GM19395 (cell line): ENCODE results near the gene FAM149B1.
"Not testable (repeated sequence)": the region's sequence is repeated elsewhere in the genome, so short reads cannot be mapped to it uniquely, and the experiment has no call there.

ENCODE experiments used
- ATAC-seq: cut with Tn5 transposase; IDR thresholded peaks from one replicate; pipeline ENCODE4 v1.9.1; 2021; ENCODE audit warnings: mild to moderate bottlenecking, moderate library complexity; ENCODE audit not compliant: unreplicated experiment

The FAM149B1 gene

GRCh38 chr10:73232887-73233286 is 65.0 kb downstream of the FAM149B1 start:
- no peak for ATAC-seq

DNA sequence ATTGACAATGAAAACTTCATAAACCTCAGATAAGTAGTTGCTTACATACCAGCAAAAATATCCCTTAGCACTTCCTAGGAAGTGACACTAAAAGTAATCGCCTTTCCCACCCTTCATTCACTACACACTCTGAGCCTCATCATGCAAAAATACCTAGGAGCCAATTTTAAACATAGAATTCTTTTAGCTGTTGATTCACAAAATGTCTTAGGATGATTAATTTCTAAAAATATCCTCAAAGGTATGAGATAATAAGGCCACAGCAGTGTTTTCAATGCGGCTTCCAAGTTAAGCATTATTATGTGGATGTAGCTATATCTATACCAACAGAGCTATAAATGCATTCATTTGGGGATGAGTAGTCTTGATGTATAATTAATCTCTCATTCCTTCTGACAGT is 66.0 kb downstream of the FAM149B1 start:
- no peak for ATAC-seq

GRCh38 chr10:73234695-73235094 is 66.8 kb downstream of the FAM149B1 start:
- ATAC-seq, result no peak

DNA sequence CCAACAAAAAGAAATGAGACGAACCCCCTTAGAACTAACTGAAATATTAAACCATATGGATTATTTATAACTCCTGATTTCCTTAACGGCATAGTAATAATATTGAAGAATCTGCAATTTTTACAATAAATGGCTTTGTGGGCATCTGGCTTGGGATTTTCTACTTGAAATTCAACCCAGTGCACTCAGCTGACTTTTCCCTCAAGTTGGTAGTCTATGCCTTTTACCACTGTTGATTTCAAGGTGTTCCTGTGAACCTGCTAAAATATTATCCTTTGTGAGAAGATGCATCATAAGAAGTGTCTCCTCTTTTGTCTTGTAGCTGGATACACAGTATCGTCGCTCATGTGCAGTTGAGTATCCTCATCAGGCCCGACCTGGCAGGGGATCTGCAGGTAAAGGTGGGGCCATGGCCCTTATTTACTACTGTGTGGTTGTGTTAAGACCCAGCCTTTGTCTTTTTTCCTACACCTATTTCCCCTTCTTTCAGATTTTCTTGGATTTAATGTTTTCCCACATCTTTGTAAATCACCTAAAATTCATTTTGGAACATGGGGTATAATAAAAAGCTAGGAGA is 71.2 kb downstream of the FAM149B1 start:
- no peak for ATAC-seq

GRCh38 chr10:73239908-73240307 is 72.0 kb downstream of the FAM149B1 start:
- no peak for ATAC-seq

- no peak for ATAC-seq
These were observed 77.1 kb downstream of the FAM149B1 start for GRCh38 chr10:73244866-73245477.

GRCh38 chr10:73246322-73246645 is 78.4 kb downstream of the FAM149B1 start:
- no peak for ATAC-seq

DNA sequence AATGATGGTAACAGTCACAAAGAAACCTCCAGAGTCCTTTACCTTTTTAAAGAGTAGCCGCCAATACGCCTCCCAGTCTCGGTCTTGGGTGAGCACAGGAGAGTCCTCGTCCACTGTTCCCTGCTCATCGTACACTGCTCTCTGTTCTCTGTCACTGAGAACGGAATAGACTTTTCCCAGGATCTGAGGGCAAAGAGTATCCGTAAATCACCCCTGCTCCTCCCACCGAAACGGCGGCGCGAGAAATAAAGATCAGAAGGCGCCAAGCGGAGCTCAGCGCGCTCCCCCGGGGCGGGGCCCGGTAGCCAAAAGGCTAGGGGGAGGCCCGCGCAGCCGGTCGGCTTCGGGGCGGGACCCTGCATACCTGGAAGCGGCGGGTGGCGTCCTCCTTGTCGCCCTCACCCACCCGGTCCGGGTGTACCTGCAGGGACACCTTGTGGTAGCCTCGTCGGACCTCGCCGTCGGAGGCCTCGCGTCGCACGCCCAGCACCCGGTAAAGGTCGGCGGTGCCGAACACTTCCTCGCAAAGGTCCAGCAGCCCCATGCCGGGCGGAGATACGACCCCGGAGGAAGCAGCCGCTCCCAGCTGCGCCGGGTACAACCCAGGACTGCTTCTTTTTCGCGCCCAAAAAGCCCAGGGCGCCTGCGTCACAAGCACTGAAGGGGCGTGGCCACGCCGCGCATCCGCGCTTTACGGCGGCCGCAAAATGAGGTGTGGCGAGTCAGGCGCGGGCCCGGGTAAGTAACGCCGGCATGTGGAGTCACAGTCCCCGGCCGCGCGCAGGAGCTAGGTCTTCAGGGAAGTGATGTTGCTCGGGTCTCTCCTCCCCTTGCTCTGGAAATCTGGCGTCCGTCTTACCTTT is 79.0 kb downstream of the FAM149B1 start, which contains the start of gene DNAJC9:
Gene DNAJC9 (minus strand): TSS at position 610 of the 863 bp plus-strand sequence. CDS start 66 bp downstream, at position 544.
- ATAC-seq, result peak; percentile 85

DNA sequence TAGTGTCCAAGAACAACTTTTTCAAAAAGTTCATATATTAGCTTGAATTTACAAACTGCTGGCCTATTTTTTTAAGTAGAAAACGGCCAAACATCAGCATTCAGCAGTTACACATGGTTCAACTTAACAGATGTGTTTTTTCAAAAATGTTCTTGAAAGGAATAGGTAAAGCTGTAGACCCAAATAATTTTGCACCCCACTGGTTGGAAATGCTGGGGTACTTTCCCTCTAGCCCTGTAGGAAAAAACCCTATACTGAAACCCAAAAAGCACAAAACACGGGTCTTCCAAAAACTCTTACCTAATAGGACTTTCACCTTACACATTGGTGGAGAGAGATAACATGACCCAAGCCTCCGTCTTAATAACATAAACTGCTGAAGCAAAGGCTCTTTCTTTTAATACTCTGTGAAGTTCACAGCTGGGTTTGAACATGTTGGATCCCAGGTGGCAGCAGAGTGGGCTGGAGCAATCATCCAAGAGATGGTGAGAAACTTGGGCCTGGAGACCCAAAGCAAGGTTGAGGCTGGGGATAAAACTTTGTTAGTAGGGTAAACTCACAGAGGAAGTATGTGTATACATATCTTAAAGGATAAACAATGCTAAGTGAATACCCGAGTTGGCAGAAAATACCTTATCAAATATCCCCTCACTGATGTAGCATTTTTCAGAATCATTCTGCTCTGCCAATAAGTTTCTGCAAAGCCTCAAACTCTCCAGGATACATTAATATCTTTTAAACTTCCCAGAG is 79.8 kb downstream of the FAM149B1 start:
- no peak for ATAC-seq

DNA sequence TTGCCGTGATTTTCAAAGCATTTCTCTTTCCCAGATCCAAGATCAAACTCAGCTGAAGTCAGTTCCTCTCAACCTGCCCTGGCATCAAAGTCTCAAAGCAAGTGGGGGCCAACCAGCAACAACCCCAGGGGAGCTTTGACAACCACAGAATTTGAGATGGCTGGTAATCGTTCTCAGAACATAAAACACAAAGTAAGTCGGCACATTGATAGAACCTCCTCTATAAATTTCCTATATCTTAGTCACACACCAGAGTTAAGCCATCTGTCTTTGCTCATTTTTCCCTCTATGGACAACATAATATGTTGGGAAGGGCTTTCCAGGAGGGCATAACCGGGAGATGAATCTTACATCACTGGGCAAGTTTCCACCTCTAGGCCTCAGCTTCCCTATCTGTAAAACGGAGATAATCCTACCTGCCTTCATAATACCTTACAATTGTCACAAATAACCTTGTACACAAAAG is 80.4 kb downstream of the FAM149B1 start:
- ATAC-seq, result no peak

- no peak for ATAC-seq
These were observed 83.9 kb downstream of the FAM149B1 start for GRCh38 chr10:73251683-73252444.

DNA sequence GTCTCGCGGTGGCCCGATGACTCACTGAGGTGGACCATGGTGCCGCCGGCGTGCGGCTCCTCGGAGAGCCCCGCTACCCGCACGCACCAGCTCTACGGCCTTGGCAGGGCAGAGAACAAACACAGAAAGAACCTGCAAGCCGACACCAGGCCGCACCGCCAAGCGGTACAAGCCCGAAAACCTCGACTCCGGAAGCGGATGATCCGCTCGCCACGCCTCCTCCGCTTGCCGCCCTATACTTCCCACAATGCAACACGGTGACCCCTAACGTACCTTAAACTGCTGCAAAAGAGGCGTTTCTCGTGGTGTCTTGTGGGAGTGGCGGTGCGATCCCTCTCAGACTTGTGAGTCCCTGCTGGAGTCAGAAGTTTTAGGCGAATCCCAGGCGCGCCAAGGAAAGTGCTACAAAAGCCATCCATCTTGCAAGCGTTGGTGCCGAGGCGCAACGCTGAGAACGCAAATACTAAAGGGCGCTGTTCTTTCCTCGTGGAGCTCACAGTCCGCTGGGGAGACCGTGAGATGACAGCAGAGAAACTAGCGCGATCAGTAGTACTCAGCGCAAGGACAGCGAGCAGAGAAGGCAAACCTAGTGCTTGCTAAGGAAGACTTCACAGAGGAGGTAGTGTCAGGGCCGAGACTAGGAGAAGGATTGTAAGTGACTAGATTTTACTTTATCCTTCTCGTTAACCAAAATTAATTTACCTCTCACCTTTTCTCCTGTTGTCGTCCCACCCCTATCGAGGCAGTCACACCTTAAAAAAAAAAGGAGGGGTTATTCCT is 84.7 kb downstream of the FAM149B1 start, which contains the start of gene MRPS16:
Gene MRPS16 (minus strand): TSS at position 200 of the 780 bp plus-strand sequence. CDS start 162 bp downstream, at position 38.
- ATAC-seq, result peak; percentile 77

DNA sequence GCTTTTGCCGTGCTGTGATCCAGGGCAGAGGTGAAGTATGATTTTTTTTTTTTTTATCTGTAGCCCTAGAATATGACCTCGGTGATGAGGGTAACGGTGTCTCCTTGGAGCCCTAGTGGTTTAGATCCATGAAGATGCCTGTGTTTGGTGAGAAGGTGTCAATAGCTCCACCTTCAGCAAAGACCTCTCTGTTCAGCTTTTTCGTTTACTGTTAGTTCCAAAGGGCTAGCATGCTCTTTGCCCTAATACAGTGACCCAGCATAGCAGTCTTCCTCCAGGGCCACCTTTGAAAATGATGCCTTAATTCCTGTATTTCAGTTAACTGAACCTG is 85.3 kb downstream of the FAM149B1 start:
- peak; percentile 24 for ATAC-seq

DNA sequence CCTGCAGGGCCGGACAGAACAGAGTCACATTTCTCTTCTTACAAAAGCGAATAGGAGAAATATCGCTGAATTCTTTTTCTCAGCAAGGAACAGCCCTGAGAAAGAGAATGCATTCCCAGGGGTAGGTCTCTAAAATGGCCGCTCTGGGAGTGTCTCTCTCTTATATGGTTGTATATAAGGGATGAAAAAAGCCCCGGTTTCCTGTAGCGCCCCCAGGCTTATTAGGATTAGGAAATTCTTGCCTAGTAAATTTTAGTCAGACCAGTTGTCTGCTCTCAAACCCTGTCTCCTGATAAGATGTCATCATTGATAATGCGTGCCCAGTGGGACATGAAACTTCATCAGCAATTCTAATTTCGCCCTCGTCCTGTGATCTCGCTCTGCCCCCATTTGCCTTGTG is 90.7 kb downstream of the FAM149B1 start:
- ATAC-seq, result not testable (repeated sequence)

- no peak for ATAC-seq
These were observed 93.6 kb downstream of the FAM149B1 start for GRCh38 chr10:73261362-73261995.

DNA sequence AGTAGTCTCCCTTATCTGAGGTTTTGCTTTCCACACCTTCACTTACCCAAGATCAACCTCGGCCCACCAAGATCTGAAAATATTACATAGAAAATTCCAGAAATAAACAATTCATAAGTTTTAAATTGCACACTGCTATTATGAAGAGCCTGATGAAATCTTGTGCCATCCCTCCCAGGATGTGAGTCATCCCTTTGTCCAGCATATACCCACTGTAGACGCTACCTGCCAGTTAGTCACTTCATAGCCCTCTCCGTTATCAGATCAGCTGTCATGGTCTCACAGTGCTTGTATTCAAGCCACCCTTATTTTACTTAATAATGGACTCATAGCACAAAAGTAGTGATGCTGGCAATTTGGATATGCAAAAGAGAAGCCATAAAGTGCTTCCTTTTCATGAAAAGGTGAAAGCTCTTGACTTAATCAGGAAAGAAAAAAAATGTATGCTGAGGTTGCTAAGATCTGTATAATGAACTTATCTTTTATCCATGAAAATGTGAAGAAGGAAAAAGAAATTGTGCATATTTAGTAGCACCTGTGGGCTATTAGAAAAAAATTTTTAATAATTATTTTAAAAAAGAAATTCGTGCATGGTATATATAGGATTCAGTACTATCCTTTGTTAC is 94.3 kb downstream of the FAM149B1 start:
- ATAC-seq, result no peak

DNA sequence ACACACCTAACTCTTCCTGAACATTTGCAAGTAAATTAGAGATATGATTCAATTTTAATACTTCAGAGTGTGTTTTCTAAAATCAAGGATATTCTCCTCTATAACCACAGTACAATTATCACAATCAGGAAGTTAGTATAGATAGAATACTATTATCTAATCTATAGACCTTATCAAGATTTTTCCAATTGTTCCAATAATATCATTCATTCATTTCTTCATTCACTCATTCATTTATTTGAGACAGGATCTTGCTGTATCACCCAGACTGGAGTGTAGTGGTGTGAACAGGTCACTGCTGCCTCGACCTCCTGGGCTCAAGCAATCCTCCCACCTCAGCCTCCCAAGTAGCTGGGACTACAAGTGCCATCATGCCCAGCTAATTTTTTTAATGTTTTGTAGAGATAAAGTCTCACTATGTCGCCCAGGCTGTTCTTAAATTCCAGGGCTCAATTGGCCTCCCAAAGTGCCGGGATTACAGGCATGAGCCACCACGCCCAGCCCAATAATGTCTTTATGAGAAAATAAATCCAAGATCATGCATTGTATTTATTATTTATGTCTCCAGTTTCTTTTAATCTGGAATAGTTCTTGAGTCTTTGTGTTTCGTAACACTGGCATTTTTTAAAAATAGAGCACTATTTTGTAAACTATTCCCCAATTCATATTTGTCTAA is 95.1 kb downstream of the FAM149B1 start:
- ATAC-seq, result no peak

- no peak for ATAC-seq
These were observed 95.9 kb downstream of the FAM149B1 start for GRCh38 chr10:73263693-73264347.
